Panc1 (cell line): ENCODE results near the gene UNC5CL. TPM values are rescaled to one million over a fixed set of nuclear protein-coding genes. Genes with fewer than 3 reads are reported as not detected.

Experiments used
- ATAC-seq: fragments of 200-7000 bp; cut with Tn5 transposase; 2 replicates; pipeline ENCODE4 v1.9.1; 2020; ENCODE audit warnings: mild to moderate bottlenecking, moderate library complexity
- BruUV-seq: library from RNA; stranded (reverse); fragments of 400-500 nt; replicated peaks from 2 replicates; lab custom pipeline; 2021; lab: Mats Ljungman, UMichigan
- CTCF ChIA-PET: fragments of 300-600 bp; sonication (Branson Sonifier 250); formaldehyde crosslinking; loops from one replicate; lab custom pipeline; 2022; ENCODE audit warnings: antibody characterized with exemption; lab: Charles Lee
- POLR2A ChIA-PET: fragments of 300-600 bp; sonication (Branson Sonifier 250); formaldehyde crosslinking; loops from one replicate; lab custom pipeline; 2022; ENCODE audit warnings: antibody characterized with exemption; lab: Charles Lee
- DNase-seq: peaks from one replicate; pipeline ENCODE4 v3.0.0-alpha.2; 2010; ENCODE audit warnings: low read depth, low spot score
- H3K27ac ChIP-seq: 2 replicates; pipeline ENCODE4 v1.5.1; 2011; ENCODE audit warnings: mild to moderate bottlenecking, low read length, inconsistent platforms
- H3K27me3 ChIP-seq: fragments of 200-500 bp; sonication (Bioruptor generic); 2 replicates; pipeline ENCODE4 v1.6.0; 2014; ENCODE audit warnings: low read length, inconsistent platforms; ENCODE audit not compliant: control insufficient read depth, insufficient read depth
- H3K36me3 ChIP-seq: fragments of 200-500 bp; sonication (Bioruptor generic); 2 replicates; pipeline ENCODE4 v1.5.1; 2014; ENCODE audit warnings: inconsistent platforms, mild to moderate bottlenecking, low read length, moderate library complexity; ENCODE audit not compliant: control insufficient read depth, insufficient read depth
- H3K4me1 ChIP-seq: 2 replicates; pipeline ENCODE4 v1.5.1; 2011; ENCODE audit warnings: inconsistent platforms, mild to moderate bottlenecking, low read length, moderate library complexity; ENCODE audit not compliant: control insufficient read depth, insufficient read depth
- H3K4me3 ChIP-seq, 2 experiments: 2 replicates each; pipeline ENCODE4 v1.5.1; 2011 to 2012; ENCODE audit warnings: low read depth in 2 of 2, low read length in 2 of 2, mild to moderate bottlenecking in 2 of 2, inconsistent platforms in 1 of 2, moderate library complexity in 1 of 2
- H3K9me3 ChIP-seq: fragments of 200-500 bp; sonication (Bioruptor generic); 2 replicates; pipeline ENCODE4 v1.5.1; 2014; ENCODE audit warnings: low read depth, mild to moderate bottlenecking, inconsistent platforms, low read length, moderate library complexity; ENCODE audit not compliant: control insufficient read depth, insufficient read depth
- CTCF ChIP-seq: fragments of 450-650 bp; IDR thresholded peaks from 2 replicates; pipeline ENCODE4 v1.5.1; 2017; ENCODE audit warnings: mild to moderate bottlenecking
- POLR2AphosphoS5 ChIP-seq: IDR thresholded peaks from 2 replicates; pipeline ENCODE4 v1.6.1; 2012; ENCODE audit warnings: mild to moderate bottlenecking, low read depth, low read length, moderate library complexity
- REST ChIP-seq, 2 experiments: IDR thresholded peaks; 2 replicates each; pipeline ENCODE4 v1.6.1; 2011 to 2012; ENCODE audit warnings: low read depth in 2 of 2, control low read depth in 1 of 2, low read length in 1 of 2, mild to moderate bottlenecking in 1 of 2, moderate library complexity in 1 of 2; ENCODE audit not compliant: insufficient read depth in 1 of 2
- SIN3A ChIP-seq: IDR thresholded peaks from 2 replicates; pipeline ENCODE4 v1.6.1; 2012; ENCODE audit warnings: low read depth, mild to moderate bottlenecking, low read length, moderate library complexity, borderline replicate concordance; ENCODE audit not compliant: insufficient read depth
- TCF7L2 ChIP-seq: IDR thresholded peaks from 2 replicates; pipeline ENCODE4 v1.6.1; 2011; ENCODE audit warnings: mild to moderate bottlenecking, low read depth, low read length, inconsistent platforms
- in situ Hi-C: cut with HindIII; loops from 2 replicates; pipeline ENCODE4 v1.10.0; 2016; ENCODE audit warnings: low sequenced_read_pairs, low pct_unique_long_range_greater_than_20kb
- intact Hi-C: fragments of 100-400 bp; cut with micrococcal nuclease; formaldehyde crosslinking; loops from one replicate; pipeline ENCODE4 v1.10.0; 2022; ENCODE audit not compliant: unreplicated experiment
- total RNA-seq: library from RNA; stranded (reverse); gene quantifications from one replicate; pipeline ENCODE4 v1.2.1, GENCODE V29; 2021; ENCODE audit not compliant: unreplicated experiment

The UNC5CL gene
- total RNA-seq, 1 experiment from 2014 or later: 0.36 TPM

GRCh38 chr6:41074692-41075436 lies 35.8 kb upstream of the UNC5CL start:
- intact Hi-C loops (no loop called here), in situ Hi-C loops (no loop called here)
- H3K27ac ChIP-seq: peak overlapping the region; percentile 94
- no peaks in the 10 kb centered on the region for H3K9me3 ChIP-seq
- ATAC-seq (no peak), DNase-seq (no peak)
- H3K27me3 ChIP-seq: no peaks in the 10 kb centered on the region
- peak overlapping the region; percentile 96 to 97 for H3K4me3 ChIP-seq
- ChIA-PET CTCF (no interaction called here), POLR2A (interaction anchor here (0.9 kb wide), 1 partner anchor 12 kb away, joined by 10 read pairs; no protein-coding TSS in a partner anchor)
- no TSS peak for BruUV-seq
- peaks cover 17% of the 10 kb centered on the region for H3K4me1 ChIP-seq
- no peak for TF ChIP-seq REST (IDR thresholded peaks at IDR 0.05; ENCODE audit: insufficient read depth in 1 of 2, low read depth in 2 of 2, low read length in 1 of 2)
- TF ChIP-seq SIN3A: no peak
- TF ChIP-seq TCF7L2: no peak
- no peak for TF ChIP-seq CTCF
- no peak for TF ChIP-seq POLR2AphosphoS5
- H3K36me3 ChIP-seq: peaks cover 12% of the 10 kb centered on the region

GRCh38 chr6:41073968-41074691 lies 35.1 kb upstream of the UNC5CL start:
- no peaks in the 10 kb centered on the region for H3K9me3 ChIP-seq
- peak overlapping the region; percentile 94 for H3K27ac ChIP-seq
- DNase-seq: no peak
- H3K4me1 ChIP-seq: peaks cover 17% of the 10 kb centered on the region
- H3K4me3 ChIP-seq: peak overlapping the region; percentile 96 to 97
- in situ Hi-C loops: no loop called here
- peaks cover 5% of the 10 kb centered on the region for H3K36me3 ChIP-seq
- intact Hi-C loops: no loop called here
- no peak for ATAC-seq
- H3K27me3 ChIP-seq: no peaks in the 10 kb centered on the region
- POLR2A ChIA-PET: interaction anchor here (0.9 kb wide), 1 partner anchor 11 kb away, joined by 10 read pairs; no protein-coding TSS in a partner anchor
- CTCF ChIA-PET: no interaction called here
- TSS peak; percentile 84 for BruUV-seq
- TF ChIP-seq POLR2AphosphoS5 (no peak), CTCF (no peak), REST (IDR thresholded peaks at IDR 0.05; ENCODE audit: insufficient read depth in 1 of 2, low read depth in 2 of 2, low read length in 1 of 2) (no peak), SIN3A (no peak), TCF7L2 (no peak)
